Thymus (tissue), 11 donors: ENCODE data around the gene IL1A. TPM values are rescaled to one million over a fixed set of nuclear protein-coding genes. Genes with fewer than 3 reads are reported as not detected.

Experiments
- DNase-seq, 9 donors: peaks; one replicate each; pipeline ENCODE4 v3.0.0-alpha.2; 2013; ENCODE audit warnings: low spot score in 9 of 9, low read depth in 6 of 9, missing footprints in 1 of 9
- H3K27ac ChIP-seq, 2 donors: one replicate each; pipeline ENCODE4 v1.5.1; 2013; ENCODE audit warnings: control low read depth in 1 of 2, low read depth in 1 of 2, low read length in 1 of 2, mild to moderate bottlenecking in 1 of 2, moderate library complexity in 1 of 2
- H3K27me3 ChIP-seq, 2 donors: one replicate each; pipeline ENCODE4 v1.5.1; 2013; ENCODE audit warnings: low read length in 1 of 2; ENCODE audit not compliant: control insufficient read depth in 2 of 2, insufficient read depth in 1 of 2
- H3K36me3 ChIP-seq, 2 donors: one replicate each; pipeline ENCODE4 v1.5.1; 2013; ENCODE audit warnings: low read length in 1 of 2, mild to moderate bottlenecking in 1 of 2, moderate library complexity in 1 of 2; ENCODE audit not compliant: control insufficient read depth in 2 of 2, insufficient read depth in 2 of 2
- H3K4me1 ChIP-seq, 2 donors: one replicate each; pipeline ENCODE4 v1.5.1; 2013; ENCODE audit warnings: low read length in 2 of 2; ENCODE audit not compliant: control insufficient read depth in 2 of 2, insufficient read depth in 2 of 2
- H3K4me3 ChIP-seq, 2 donors: one replicate each; pipeline ENCODE4 v1.5.1; 2013; ENCODE audit warnings: low read length in 2 of 2, control low read depth in 1 of 2, mild to moderate bottlenecking in 1 of 2
- H3K9me3 ChIP-seq, 2 donors: one replicate each; pipeline ENCODE4 v1.5.1; 2013; ENCODE audit warnings: low read length in 1 of 2, mild to moderate bottlenecking in 1 of 2; ENCODE audit not compliant: control insufficient read depth in 2 of 2, insufficient read depth in 1 of 2
- WGBS: extraction: QIAGEN DNeasy Blood & Tissue Kit; methylation state at CpG from one replicate; pipeline ENCODE4 v1.1.7; 2013; 5-methylcytosine and 5-hydroxymethylcytosine counted together
- polyA plus RNA-seq: library from polyadenylated mRNA; stranded (reverse); fragments of 200-250 nt; gene quantifications from one replicate; pipeline ENCODE4 v1.2.3, GENCODE V29; 2013
- total RNA-seq: library from RNA; stranded (reverse); fragments of 120-200 nt; gene quantifications from one replicate; pipeline ENCODE4 v1.2.4, GENCODE V29; 2013
- donor health status: healthy.

IL1A gene
- total and polyA plus RNA-seq, 2 donors = 0.19 to 1.8 TPM

- H3K9me3 ChIP-seq = no peaks in the 10 kb centered on the region
- no peaks in the 10 kb centered on the region for H3K27me3 ChIP-seq
- H3K4me3 ChIP-seq = no peak overlapping the region
- no peak overlapping the region for H3K27ac ChIP-seq
- no peak for DNase-seq
- no peaks in the 10 kb centered on the region for H3K36me3 ChIP-seq
- peaks cover 2 to 4% of the 10 kb centered on the region in 2 donors for H3K4me1 ChIP-seq
These were observed 36.0 kb upstream of the IL1A start for GRCh38 chr2:112820343-112820742.

GRCh38 chr2:112819081-112819480 is 34.8 kb upstream of the IL1A start:
- WGBS = 92% methylated on average over 7 of the region's 7 CpGs
- H3K27ac ChIP-seq = no peak overlapping the region
- no peak overlapping the region for H3K4me3 ChIP-seq
- no peaks in the 10 kb centered on the region for H3K36me3 ChIP-seq
- no peaks in the 10 kb centered on the region for H3K27me3 ChIP-seq
- no peaks in the 10 kb centered on the region for H3K9me3 ChIP-seq
- peaks cover 4 to 5% of the 10 kb centered on the region in 2 donors for H3K4me1 ChIP-seq
- no peak for DNase-seq

GRCh38 chr2:112818094-112818902 is 34.0 kb upstream of the IL1A start:
- Histone ChIP-seq H3K4me1 (peaks cover 4 to 10% of the 10 kb centered on the region in 2 donors), H3K27ac (no peak overlapping the region), H3K4me3 (no peak overlapping the region), H3K36me3 (no peaks in the 10 kb centered on the region), H3K9me3 (no peaks in the 10 kb centered on the region), H3K27me3 (no peaks in the 10 kb centered on the region)
- DNase-seq = no peak
- 98% methylated on average over 3 of the region's 3 CpGs for WGBS

DNA sequence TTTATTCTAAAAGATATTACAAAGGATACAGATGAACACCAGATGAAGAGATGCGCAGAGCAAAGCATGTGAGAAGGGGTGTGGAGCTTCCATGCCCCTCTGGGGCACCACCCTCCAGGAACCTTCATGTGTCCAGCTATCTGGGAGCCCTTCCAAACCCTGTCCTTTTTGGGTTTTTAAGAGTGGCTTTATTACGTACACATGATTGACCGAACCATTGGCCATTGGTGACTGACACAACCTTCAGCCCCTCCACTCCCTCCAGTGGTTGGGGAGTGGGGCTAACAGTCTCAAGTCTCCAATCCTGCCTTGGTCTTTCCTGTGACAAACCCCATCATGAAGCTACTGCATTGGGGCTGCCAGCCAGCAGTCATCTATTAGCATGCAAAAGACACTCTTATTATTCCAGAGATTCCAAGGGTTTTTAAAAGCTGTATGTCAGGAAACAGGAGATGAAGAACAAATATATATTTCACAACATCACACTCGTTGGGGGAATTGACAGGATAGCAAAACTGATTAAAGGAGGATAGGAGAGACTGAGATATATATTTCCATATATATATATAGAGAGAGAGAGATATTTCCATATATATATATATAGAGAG is 32.9 kb upstream of the IL1A start:
- DNase-seq = no peak
- H3K4me1 ChIP-seq = peaks cover 4 to 10% of the 10 kb centered on the region in 2 donors
- no peaks in the 10 kb centered on the region for H3K36me3 ChIP-seq
- no peak overlapping the region for H3K4me3 ChIP-seq
- H3K27me3 ChIP-seq = no peaks in the 10 kb centered on the region
- H3K9me3 ChIP-seq = no peaks in the 10 kb centered on the region
- no peak overlapping the region for H3K27ac ChIP-seq
- WGBS = 84% methylated on average over 4 of the region's 4 CpGs

- DNase-seq = peak in 1 of 9 donors; percentile 2
- H3K4me3 ChIP-seq = no peak overlapping the region
- peaks cover 0 to 12% of the 10 kb centered on the region in 2 donors for H3K4me1 ChIP-seq
- H3K27me3 ChIP-seq = no peaks in the 10 kb centered on the region
- peak overlapping the region in 1 of 2 donors; percentile 41 for H3K27ac ChIP-seq
- no peaks in the 10 kb centered on the region for H3K9me3 ChIP-seq
- no peaks in the 10 kb centered on the region for H3K36me3 ChIP-seq
- 93% methylated on average over 2 of the region's 2 CpGs for WGBS
These were observed 30.0 kb upstream of the IL1A start for GRCh38 chr2:112814278-112814677.

DNA sequence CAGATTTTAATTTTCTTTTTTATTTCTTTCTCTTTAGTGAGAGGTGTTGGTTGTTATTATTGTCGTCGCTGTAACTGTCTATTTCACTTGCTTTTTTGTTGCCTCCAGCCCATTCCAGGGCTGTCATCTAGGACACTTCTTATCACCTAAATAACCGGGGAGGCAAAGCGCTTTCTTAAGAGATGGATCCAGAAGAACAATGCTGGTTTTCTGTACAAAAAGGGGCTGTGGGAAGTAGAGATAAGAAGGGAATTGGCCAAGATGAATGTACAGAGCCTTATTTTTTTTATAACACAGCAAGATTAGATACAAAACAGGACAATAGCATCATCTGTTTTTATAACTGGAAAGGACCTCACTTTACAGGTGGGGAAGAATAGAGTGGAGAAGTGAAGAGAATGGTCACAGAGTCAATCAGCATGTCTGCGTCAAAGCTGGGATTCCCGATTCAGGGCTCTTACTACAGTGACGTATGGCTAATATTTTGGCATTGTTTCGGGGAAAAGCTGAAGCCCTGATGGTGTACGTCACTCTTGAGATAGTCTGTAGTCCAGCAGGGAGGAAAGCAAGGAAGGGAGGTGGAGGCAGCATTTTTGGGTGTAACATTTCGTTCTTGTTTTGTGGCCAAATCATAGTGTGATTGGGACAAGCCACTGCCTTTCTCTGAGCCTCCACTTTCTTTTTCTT is 29.1 kb upstream of the IL1A start:
- no peak for DNase-seq
- WGBS = 97% methylated on average over 10 of the region's 10 CpGs
- H3K4me1 ChIP-seq = peaks cover 0 to 12% of the 10 kb centered on the region in 2 donors
- no peaks in the 10 kb centered on the region for H3K27me3 ChIP-seq
- no peaks in the 10 kb centered on the region for H3K9me3 ChIP-seq
- no peak overlapping the region for H3K4me3 ChIP-seq
- no peak overlapping the region for H3K27ac ChIP-seq
- no peaks in the 10 kb centered on the region for H3K36me3 ChIP-seq

DNA sequence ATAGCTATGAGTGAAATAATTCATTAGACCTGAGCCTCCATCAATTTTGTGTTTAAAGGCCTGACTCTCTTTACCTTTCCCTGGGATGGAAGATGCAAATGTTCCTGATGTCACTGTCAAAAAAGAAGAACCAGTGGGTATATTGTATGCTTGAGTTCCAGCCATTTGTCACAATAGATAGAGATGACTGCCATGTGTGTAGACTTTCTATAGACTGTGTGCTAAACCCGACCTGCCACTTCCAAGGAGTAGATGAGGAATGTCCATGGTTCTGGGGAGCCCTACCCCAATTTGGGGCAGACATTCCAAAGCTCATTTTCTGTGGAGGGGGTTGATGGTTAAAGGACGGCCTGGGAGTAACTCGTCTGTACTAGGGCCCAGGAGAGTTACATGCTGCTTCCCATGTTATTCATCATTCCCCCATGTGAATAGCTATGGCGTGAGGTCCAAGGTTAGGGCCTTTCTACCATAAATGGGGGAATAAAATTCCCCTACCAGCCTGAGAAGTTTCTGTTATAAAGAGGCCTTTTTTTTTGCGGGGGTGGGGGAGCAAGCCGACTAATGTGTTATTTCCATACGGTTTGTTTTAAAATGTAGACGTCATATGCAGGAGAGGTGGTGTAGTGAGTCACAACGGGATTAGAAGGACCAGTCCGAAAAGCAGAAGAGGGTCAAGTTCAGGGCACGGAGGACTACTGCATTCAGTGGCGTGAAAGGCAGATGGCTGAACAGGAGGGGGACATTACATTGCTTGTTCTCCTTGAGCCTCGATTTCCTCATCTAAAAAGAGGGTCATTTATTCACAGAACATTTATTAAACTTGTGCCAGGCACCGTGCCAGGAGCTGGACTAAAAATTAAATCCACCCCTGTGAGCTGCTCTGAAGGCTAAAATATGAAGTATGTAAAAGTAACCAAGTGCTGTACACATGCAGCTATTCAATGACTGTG is 28.3 kb upstream of the IL1A start:
- DNase-seq = no peak
- no peak overlapping the region for H3K27ac ChIP-seq

GRCh38 chr2:112811841-112812306 is 27.6 kb upstream of the IL1A start:
- WGBS = 81% methylated on average over 7 of the region's 7 CpGs
- H3K4me1 ChIP-seq = peaks cover 0 to 10% of the 10 kb centered on the region in 2 donors

More for the DNA sequence above, 28.3 kb upstream of the IL1A start:
- no peaks in the 10 kb centered on the region for H3K36me3 ChIP-seq
- H3K4me1 ChIP-seq = peaks cover 0 to 10% of the 10 kb centered on the region in 2 donors
- no peaks in the 10 kb centered on the region for H3K27me3 ChIP-seq
- H3K9me3 ChIP-seq = no peaks in the 10 kb centered on the region
- 82% methylated on average over 14 of the region's 14 CpGs for WGBS
- H3K4me3 ChIP-seq = no peak overlapping the region

More at GRCh38 chr2:112811841-112812306, 27.6 kb upstream of the IL1A start:
- Histone ChIP-seq H3K36me3 (no peaks in the 10 kb centered on the region), H3K4me3 (no peak overlapping the region), H3K27ac (no peak overlapping the region), H3K9me3 (no peaks in the 10 kb centered on the region), H3K27me3 (no peaks in the 10 kb centered on the region)
- no peak for DNase-seq
